Muscle of leg (tissue), 11 donors: Measurements from ENCODE around the gene PHF21B. TPM values are rescaled to one million over a fixed set of nuclear protein-coding genes. Genes with fewer than 3 reads are reported as not detected.

Experiments used
- DNase-seq: peaks from one replicate; pipeline ENCODE4 v3.0.0; 2013
- H3K27ac ChIP-seq: one replicate; pipeline ENCODE4 v1.5.1; 2013; ENCODE audit warnings: mild to moderate bottlenecking, low read length, control low read depth
- H3K27me3 ChIP-seq: one replicate; pipeline ENCODE4 v1.6.1; 2013; ENCODE audit warnings: low read length; ENCODE audit not compliant: control insufficient read depth, insufficient read depth
- H3K36me3 ChIP-seq: one replicate; pipeline ENCODE4 v1.6.1; 2013; ENCODE audit warnings: low read length; ENCODE audit not compliant: control insufficient read depth, insufficient read depth
- H3K4me1 ChIP-seq: one replicate; pipeline ENCODE4 v1.6.1; 2013; ENCODE audit warnings: low read length; ENCODE audit not compliant: control insufficient read depth, insufficient read depth
- H3K4me3 ChIP-seq: one replicate; pipeline ENCODE4 v1.5.1; 2013; ENCODE audit warnings: low read length, control low read depth
- H3K9me3 ChIP-seq: replicated peaks from 2 replicates; pipeline ENCODE4 v1.6.1; 2013; ENCODE audit warnings: low read depth, low read length; ENCODE audit not compliant: control insufficient read depth
- WGBS: methylation state at CpG from one replicate; pipeline ENCODE4 v1.1.5; 2013; ENCODE audit warnings: missing lambda C conversion rate; ENCODE audit not compliant: insufficient coverage; 5-methylcytosine and 5-hydroxymethylcytosine counted together
- polyA plus RNA-seq, 8 donors: library from polyadenylated mRNA; unstranded; fragments of 120-200 nt; gene quantifications; one replicate each; pipeline versions ENCODE4 v1.2.1 to v1.2.3, GENCODE V29; 2013; ENCODE audit warnings: inconsistent platforms in 1 of 8, low replicate concordance in 1 of 8; ENCODE audit not compliant: insufficient read length in 8 of 8, insufficient read depth in 1 of 8
- total RNA-seq: library from RNA; stranded (reverse); fragments of 120-200 nt; gene quantifications from one replicate; pipeline ENCODE4 v1.2.4, GENCODE V29; 2013

Gene PHF21B
- total and polyA plus RNA-seq, 9 donors: 0.22 to 0.71 (median 0.49) TPM

GRCh38 chr22:44950806-44951509 lies 58.8 kb downstream of the PHF21B start:
- H3K27me3 ChIP-seq: peaks cover 13% of the 10 kb centered on the region
- H3K4me3 ChIP-seq: no peak overlapping the region
- H3K4me1 ChIP-seq: no peaks in the 10 kb centered on the region
- DNase-seq: no peak
- H3K36me3 ChIP-seq: no peaks in the 10 kb centered on the region
- WGBS: 83% methylated on average over 12 of the region's 21 CpGs
- no peak overlapping the region for H3K27ac ChIP-seq
- peaks cover 4% of the 10 kb centered on the region for H3K9me3 ChIP-seq

GRCh38 chr22:44947846-44948245 lies 62.0 kb downstream of the PHF21B start:
- Histone ChIP-seq H3K4me1 (no peaks in the 10 kb centered on the region), H3K9me3 (peaks cover 4% of the 10 kb centered on the region), H3K27ac (no peak overlapping the region), H3K36me3 (no peaks in the 10 kb centered on the region), H3K27me3 (peaks cover 3% of the 10 kb centered on the region), H3K4me3 (no peak overlapping the region)
- 84% methylated on average over 6 of the region's 13 CpGs for WGBS
- no peak for DNase-seq

- no peak overlapping the region for H3K27ac ChIP-seq
- WGBS: 83% methylated on average over 11 of the region's 11 CpGs
These were observed 62.8 kb downstream of the PHF21B start for GRCh38 chr22:44947049-44947448.

DNA sequence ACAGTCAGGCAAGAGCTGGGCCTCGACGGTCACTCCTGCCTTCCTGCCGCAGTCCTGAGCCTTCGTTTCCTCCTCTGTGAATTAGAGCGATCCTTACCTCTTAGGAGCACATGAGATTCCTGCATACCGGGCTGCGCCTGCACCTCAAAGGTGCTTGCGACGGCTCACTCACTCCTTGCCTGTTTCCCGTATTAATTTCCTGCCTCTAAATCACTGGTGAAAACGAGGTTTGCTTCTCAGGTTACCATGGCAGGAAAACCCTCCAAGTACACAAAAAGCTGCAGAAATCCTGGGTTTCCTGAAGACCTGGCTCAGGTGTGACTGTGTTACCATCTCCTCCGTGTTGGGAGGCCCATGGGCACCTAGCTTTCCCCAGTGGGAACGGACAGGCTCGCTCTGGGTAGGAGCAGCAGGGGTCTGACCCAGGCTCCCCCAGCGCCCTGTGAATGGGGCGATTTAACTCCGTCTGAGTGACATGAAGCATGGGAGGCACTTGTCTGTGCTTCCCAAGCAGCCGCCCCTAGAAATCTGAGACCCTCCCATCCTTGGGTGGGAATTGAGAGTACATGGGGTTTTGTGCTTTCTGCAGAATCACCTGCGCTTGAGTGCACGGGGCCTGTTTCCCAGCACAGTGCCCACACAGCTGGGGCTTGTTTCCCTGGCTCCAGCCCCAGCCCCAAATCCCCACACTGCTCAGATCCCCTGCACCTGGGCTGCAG lies 64.8 kb downstream of the PHF21B start:
- Histone ChIP-seq H3K4me3 (no peak overlapping the region), H3K4me1 (no peaks in the 10 kb centered on the region), H3K36me3 (no peaks in the 10 kb centered on the region), H3K27ac (no peak overlapping the region), H3K9me3 (no peaks in the 10 kb centered on the region), H3K27me3 (peaks cover 10% of the 10 kb centered on the region)
- 13% methylated on average over 15 of the region's 20 CpGs for whole genome bisulfite sequencing
- DNase-seq: no peak

More at GRCh38 chr22:44947049-44947448, 62.8 kb downstream of the PHF21B start:
- Histone ChIP-seq H3K9me3 (peaks cover 4% of the 10 kb centered on the region), H3K27me3 (peaks cover 2% of the 10 kb centered on the region), H3K36me3 (no peaks in the 10 kb centered on the region), H3K4me3 (no peak overlapping the region), H3K4me1 (no peaks in the 10 kb centered on the region)
- DNase-seq: no peak

GRCh38 chr22:44943701-44944324 lies 66.0 kb downstream of the PHF21B start:
- Histone ChIP-seq H3K4me1 (no peaks in the 10 kb centered on the region), H3K36me3 (no peaks in the 10 kb centered on the region), H3K27ac (no peak overlapping the region), H3K4me3 (no peak overlapping the region), H3K27me3 (peaks cover 10% of the 10 kb centered on the region), H3K9me3 (no peaks in the 10 kb centered on the region)
- WGBS: 88% methylated on average over 16 of the region's 17 CpGs
- no peak for DNase-seq

- no peaks in the 10 kb centered on the region for H3K9me3 ChIP-seq
- peaks cover 10% of the 10 kb centered on the region for H3K27me3 ChIP-seq
- no peak overlapping the region for H3K4me3 ChIP-seq
- H3K27ac ChIP-seq: no peak overlapping the region
- no peaks in the 10 kb centered on the region for H3K4me1 ChIP-seq
- no peaks in the 10 kb centered on the region for H3K36me3 ChIP-seq
- no peak for DNase-seq
- 68% methylated on average over 21 of the region's 23 CpGs for WGBS
These were observed 66.7 kb downstream of the PHF21B start for GRCh38 chr22:44942979-44943700.

DNA sequence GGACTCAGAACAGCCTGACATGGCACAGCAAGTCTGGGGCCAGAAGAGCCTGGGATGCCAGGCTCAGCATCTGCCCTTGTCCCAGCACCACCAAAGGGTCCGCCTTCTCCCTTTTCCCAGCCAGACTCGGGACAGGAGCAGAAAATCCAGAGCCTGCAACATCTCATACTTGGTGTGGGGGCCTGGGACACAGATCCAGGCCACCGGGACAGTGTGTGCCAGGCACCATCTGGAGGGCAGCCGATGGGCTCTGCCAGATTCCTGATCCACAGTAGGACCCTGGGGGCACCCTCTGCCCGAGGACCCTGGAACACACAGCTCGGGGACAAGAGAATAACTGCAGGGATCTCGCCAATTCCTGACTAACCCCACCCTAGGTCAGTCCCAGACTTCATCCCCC lies 67.7 kb downstream of the PHF21B start:
- DNase-seq: no peak
- WGBS: 72% methylated on average over 3 of the region's 7 CpGs
- peaks cover 10% of the 10 kb centered on the region for H3K27me3 ChIP-seq

DNA sequence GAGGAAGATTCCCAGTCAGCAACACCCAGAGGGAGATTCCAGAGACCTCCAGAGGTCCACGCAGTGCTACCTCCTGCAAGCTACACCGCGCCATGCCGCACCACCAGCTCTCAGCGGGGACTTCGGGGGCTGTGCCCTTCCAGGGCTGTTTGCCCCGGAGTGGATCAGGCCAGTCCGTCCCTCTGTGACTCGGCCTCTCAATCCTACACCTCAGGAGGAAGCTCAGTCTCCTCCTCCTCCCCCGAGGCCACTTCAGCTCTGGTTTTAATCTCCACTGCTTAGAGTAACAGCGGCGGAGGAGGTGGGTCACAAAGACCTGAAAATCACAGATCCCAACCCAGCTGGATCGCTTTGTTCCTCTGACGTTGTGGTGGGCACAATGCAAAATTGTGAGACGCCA lies 68.6 kb downstream of the PHF21B start:
- Histone ChIP-seq H3K36me3 (no peaks in the 10 kb centered on the region), H3K27me3 (peaks cover 10% of the 10 kb centered on the region), H3K4me1 (no peaks in the 10 kb centered on the region), H3K27ac (no peak overlapping the region), H3K9me3 (no peaks in the 10 kb centered on the region), H3K4me3 (no peak overlapping the region)
- DNase-seq: no peak
- WGBS: 68% methylated on average over 9 of the region's 15 CpGs

More for the DNA sequence above, 67.7 kb downstream of the PHF21B start:
- H3K4me1 ChIP-seq: no peaks in the 10 kb centered on the region
- H3K36me3 ChIP-seq: no peaks in the 10 kb centered on the region
- H3K27ac ChIP-seq: no peak overlapping the region
- H3K4me3 ChIP-seq: no peak overlapping the region
- H3K9me3 ChIP-seq: no peaks in the 10 kb centered on the region

DNA sequence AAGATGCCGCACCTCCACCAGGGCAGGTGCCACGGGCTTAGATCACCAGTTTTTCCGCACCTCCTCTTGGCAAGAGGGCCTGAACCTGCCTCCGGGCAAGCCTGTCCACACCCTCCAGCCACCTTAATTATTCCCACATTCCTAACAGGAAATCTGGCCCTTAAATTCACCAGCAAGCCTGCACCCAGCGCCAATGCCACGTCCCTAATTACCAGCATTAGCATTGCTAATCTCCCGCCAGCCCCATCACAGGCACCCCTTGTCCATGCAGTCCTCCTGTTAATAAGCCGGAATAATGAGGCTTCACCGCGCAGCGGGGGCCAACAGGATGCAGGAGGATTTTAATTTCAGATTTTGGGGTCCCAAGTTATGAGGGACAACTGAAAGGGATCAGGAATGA lies 69.7 kb downstream of the PHF21B start:
- Histone ChIP-seq H3K27ac (no peak overlapping the region), H3K36me3 (no peaks in the 10 kb centered on the region), H3K4me3 (no peak overlapping the region), H3K27me3 (peaks cover 12% of the 10 kb centered on the region), H3K4me1 (no peaks in the 10 kb centered on the region), H3K9me3 (no peaks in the 10 kb centered on the region)
- 55% methylated on average over 10 of the region's 11 CpGs for WGBS
- DNase-seq: no peak

- Histone ChIP-seq H3K4me3 (no peak overlapping the region), H3K4me1 (no peaks in the 10 kb centered on the region), H3K9me3 (no peaks in the 10 kb centered on the region), H3K36me3 (no peaks in the 10 kb centered on the region), H3K27me3 (peaks cover 12% of the 10 kb centered on the region), H3K27ac (no peak overlapping the region)
- no peak for DNase-seq
- 77% methylated on average over 10 of the region's 11 CpGs for WGBS
These were observed 70.4 kb downstream of the PHF21B start for GRCh38 chr22:44939451-44939850.
